Natural killer cell (primary cell): ENCODE data around the gene ZMYND19. TPM values are rescaled to one million over a fixed set of nuclear protein-coding genes. Genes with fewer than 3 reads are reported as not detected.

ENCODE experiments used
- ATAC-seq, 3 donors: fragments of 150-1000 bp in 2 of 3; fragments of 200-7000 bp in 1 of 3; cut with Tn5 transposase; 1 replicate in 1 of 3; 2 replicates in 2 of 3; pipeline ENCODE4 v1.10.0; 2021; ENCODE audit warnings: mild to moderate bottlenecking in 2 of 3, moderate library complexity in 2 of 3
- DNase-seq, 2 donors: peaks; one replicate each; pipeline versions ENCODE4 v3.0.0 to v3.0.0-alpha.2; 2013 to 2021; ENCODE audit warnings: mixed read lengths in 1 of 2
- H3K27ac ChIP-seq: one replicate; pipeline ENCODE4 v1.5.1; 2013; ENCODE audit warnings: mild to moderate bottlenecking, low read length
- H3K27me3 ChIP-seq: one replicate; pipeline ENCODE4 v1.6.1; 2013; ENCODE audit warnings: low read length; ENCODE audit not compliant: control insufficient read depth, insufficient read depth
- H3K36me3 ChIP-seq: one replicate; pipeline ENCODE4 v1.6.1; 2013; ENCODE audit warnings: low read length; ENCODE audit not compliant: control insufficient read depth, insufficient read depth
- H3K4me1 ChIP-seq: one replicate; pipeline ENCODE4 v1.6.1; 2013; ENCODE audit warnings: low read length; ENCODE audit not compliant: control insufficient read depth, insufficient read depth
- H3K4me3 ChIP-seq: one replicate; pipeline ENCODE4 v1.5.1; 2013; ENCODE audit warnings: low read length
- H3K9me3 ChIP-seq: one replicate; pipeline ENCODE4 v1.6.1; 2013; ENCODE audit warnings: low read length; ENCODE audit not compliant: control insufficient read depth, insufficient read depth
- H3K27ac Mint-ChIP-seq, 2 donors: one replicate each; pipeline ENCODE4 v1.8.0; 2022; ENCODE audit warnings: mild to moderate bottlenecking in 2 of 2, mixed read lengths in 2 of 2, moderate library complexity in 1 of 2
- H3K27me3 Mint-ChIP-seq, 2 donors: one replicate each; pipeline ENCODE4 v1.8.0; 2022; ENCODE audit warnings: low read depth in 2 of 2, mixed read lengths in 2 of 2
- H3K36me3 Mint-ChIP-seq: one replicate; pipeline ENCODE4 v1.8.0; 2022; ENCODE audit warnings: mixed read lengths
- H3K4me1 Mint-ChIP-seq, 2 donors: one replicate each; pipeline ENCODE4 v1.8.0; 2022; ENCODE audit warnings: mixed read lengths in 2 of 2
- H3K4me3 Mint-ChIP-seq: one replicate; pipeline ENCODE4 v1.8.0; 2022; ENCODE audit warnings: mild to moderate bottlenecking, moderate library complexity, mixed read lengths
- H3K9me3 Mint-ChIP-seq, 2 donors: one replicate each; pipeline ENCODE4 v1.8.0; 2022; ENCODE audit warnings: mixed read lengths in 2 of 2
- WGBS: methylation state at CpG from one replicate; pipeline ENCODE4 v1.1.7; 2013; ENCODE audit warnings: missing lambda C conversion rate; ENCODE audit not compliant: insufficient coverage; 5-methylcytosine and 5-hydroxymethylcytosine counted together
- intact Hi-C: fragments of 100-400 bp; cut with micrococcal nuclease; formaldehyde crosslinking; loops from one replicate; pipeline ENCODE4 v1.14.2; 2022
- total RNA-seq, 4 donors: library from RNA; stranded (reverse); fragments of 120-200 nt in 1 of 4; gene quantifications; one replicate each; pipeline versions ENCODE4 v1.2.3 to v1.2.4, GENCODE V29; 2013 to 2022
- TF ChIP-seq, protein P1 (sequence below): fragments of 200-600 bp; IDR thresholded peaks from one replicate; pipeline ENCODE4 v1.8.0; 2022; ENCODE audit warnings: antibody characterized with exemption

The ZMYND19 gene
- total RNA-seq, 3 donors from 2014 or later (not counting 1 experiment from before 2014, with no cell fraction given) = 6.5 to 18.8 (median 16.3) TPM

- TF ChIP-seq, protein P1, sequence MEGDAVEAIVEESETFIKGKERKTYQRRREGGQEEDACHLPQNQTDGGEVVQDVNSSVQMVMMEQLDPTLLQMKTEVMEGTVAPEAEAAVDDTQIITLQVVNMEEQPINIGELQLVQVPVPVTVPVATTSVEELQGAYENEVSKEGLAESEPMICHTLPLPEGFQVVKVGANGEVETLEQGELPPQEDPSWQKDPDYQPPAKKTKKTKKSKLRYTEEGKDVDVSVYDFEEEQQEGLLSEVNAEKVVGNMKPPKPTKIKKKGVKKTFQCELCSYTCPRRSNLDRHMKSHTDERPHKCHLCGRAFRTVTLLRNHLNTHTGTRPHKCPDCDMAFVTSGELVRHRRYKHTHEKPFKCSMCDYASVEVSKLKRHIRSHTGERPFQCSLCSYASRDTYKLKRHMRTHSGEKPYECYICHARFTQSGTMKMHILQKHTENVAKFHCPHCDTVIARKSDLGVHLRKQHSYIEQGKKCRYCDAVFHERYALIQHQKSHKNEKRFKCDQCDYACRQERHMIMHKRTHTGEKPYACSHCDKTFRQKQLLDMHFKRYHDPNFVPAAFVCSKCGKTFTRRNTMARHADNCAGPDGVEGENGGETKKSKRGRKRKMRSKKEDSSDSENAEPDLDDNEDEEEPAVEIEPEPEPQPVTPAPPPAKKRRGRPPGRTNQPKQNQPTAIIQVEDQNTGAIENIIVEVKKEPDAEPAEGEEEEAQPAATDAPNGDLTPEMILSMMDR = no peak
- 100% methylated on average over 4 of the region's 4 CpGs for WGBS
- peaks cover 23% of the 10 kb centered on the region for H3K4me1 ChIP-seq
- no peaks in the 10 kb centered on the region for H3K9me3 ChIP-seq
- H3K36me3 Mint-ChIP-seq = no peaks in the 10 kb centered on the region
- DNase-seq = no peak
- no peak overlapping the region for H3K4me3 Mint-ChIP-seq
- H3K27ac ChIP-seq = no peak overlapping the region
- H3K27ac Mint-ChIP-seq = no peak overlapping the region
- peaks cover 13% of the 10 kb centered on the region for H3K36me3 ChIP-seq
- H3K9me3 Mint-ChIP-seq = no peaks in the 10 kb centered on the region
- no peaks in the 10 kb centered on the region for H3K27me3 Mint-ChIP-seq
- peaks cover 11 to 16% of the 10 kb centered on the region in 2 donors for H3K4me1 Mint-ChIP-seq
- H3K4me3 ChIP-seq = no peak overlapping the region
- intact Hi-C loops = no loop called here
- no peaks in the 10 kb centered on the region for H3K27me3 ChIP-seq
- no peak for ATAC-seq
Observed at GRCh38 chr9:137580954-137581322, 9.4 kb downstream of the ZMYND19 start.

- H3K4me1 Mint-ChIP-seq = peaks cover 17 to 22% of the 10 kb centered on the region in 2 donors
- 74% methylated on average over 23 of the region's 23 CpGs for WGBS
- peaks cover 23% of the 10 kb centered on the region for H3K4me1 ChIP-seq
- DNase-seq (no peak), ATAC-seq (no peak)
- TF ChIP-seq, protein P1 = no peak
- H3K9me3 ChIP-seq = no peaks in the 10 kb centered on the region
- intact Hi-C loops = no loop called here
- H3K9me3 Mint-ChIP-seq = no peaks in the 10 kb centered on the region
- no peaks in the 10 kb centered on the region for H3K36me3 Mint-ChIP-seq
- no peaks in the 10 kb centered on the region for H3K27me3 Mint-ChIP-seq
- H3K27me3 ChIP-seq = no peaks in the 10 kb centered on the region
- no peak overlapping the region for H3K27ac ChIP-seq
- no peak overlapping the region for H3K4me3 Mint-ChIP-seq
- H3K4me3 ChIP-seq = no peak overlapping the region
- H3K36me3 ChIP-seq = peaks cover 13% of the 10 kb centered on the region
- no peak overlapping the region for H3K27ac Mint-ChIP-seq
Observed at GRCh38 chr9:137580209-137580953, 9.9 kb downstream of the ZMYND19 start.

DNA sequence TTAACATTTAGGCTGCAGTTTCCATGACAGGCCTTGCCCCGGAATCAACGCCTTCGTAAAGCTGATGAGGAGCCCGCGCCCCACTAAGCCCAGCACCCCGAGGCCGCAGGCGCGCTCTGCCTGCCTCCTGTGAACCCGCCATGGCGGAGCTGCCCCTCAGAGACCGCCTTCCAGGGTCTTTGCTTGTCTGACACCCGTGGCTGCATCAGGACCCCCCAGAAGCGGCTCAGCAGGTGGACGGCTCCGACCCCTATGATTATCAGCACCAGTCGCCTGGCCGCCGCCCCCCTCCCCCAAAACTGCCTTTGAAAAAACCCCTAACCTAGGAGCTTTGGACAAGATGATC, 11.1 kb downstream of the ZMYND19 start:
- no peak overlapping the region for H3K27ac ChIP-seq
- H3K27ac Mint-ChIP-seq = peak overlapping the region; percentile 60 to 63
- ATAC-seq (no peak), DNase-seq (no peak)
- no peaks in the 10 kb centered on the region for H3K27me3 Mint-ChIP-seq
- intact Hi-C loops = loop anchor here (2.0 kb wide), 1 partner anchor 40 kb away; the partner anchor contains the start of gene EHMT1
- TF ChIP-seq, protein P1 = no peak
- H3K9me3 Mint-ChIP-seq = no peaks in the 10 kb centered on the region
- peaks cover 15% of the 10 kb centered on the region for H3K36me3 ChIP-seq
- peaks cover 25 to 28% of the 10 kb centered on the region in 2 donors for H3K4me1 Mint-ChIP-seq
- no peaks in the 10 kb centered on the region for H3K36me3 Mint-ChIP-seq
- H3K4me3 Mint-ChIP-seq = peak overlapping the region; percentile 81
- peaks cover 23% of the 10 kb centered on the region for H3K4me1 ChIP-seq
- H3K27me3 ChIP-seq = no peaks in the 10 kb centered on the region
- H3K9me3 ChIP-seq = no peaks in the 10 kb centered on the region
- 61% methylated on average over 19 of the region's 19 CpGs for WGBS
- H3K4me3 ChIP-seq = peak overlapping the region; percentile 33
